ENCODE data around the gene TRIM47.
"Not testable (repeated sequence)": the region's sequence is repeated elsewhere in the genome, so short reads cannot be mapped to it uniquely, and the experiment has no call there.

The TRIM47 gene

GRCh38 chr17:75876938-75877751 lies 1.2 kb downstream of the TRIM47 start:
- Histone ChIP-seq H3K36me3 (ENCODE audit: control insufficient read depth in 2 of 2, insufficient read depth in 2 of 2, low read length in 2 of 2) (peaks cover 5 to 7% of the 10 kb centered on the region in 2 donors), H3K4me1 (ENCODE audit: control insufficient read depth in 2 of 2, insufficient read depth in 2 of 2, low read length in 2 of 2) (peaks cover 39 to 40% of the 10 kb centered on the region in 2 donors), H3K9ac (ENCODE audit: low read depth in 1 of 2, low read length in 2 of 2) (peak overlapping the region; percentile 66 to 87), H3K4me3 (ENCODE audit: low read length in 2 of 2) (peak overlapping the region; percentile 84 to 85), H3K27me3 (ENCODE audit: control insufficient read depth in 2 of 2, insufficient read depth in 2 of 2, low read length in 2 of 2) (no peaks in the 10 kb centered on the region), H3K27ac (ENCODE audit: low read depth in 2 of 2, low read length in 2 of 2) (peak overlapping the region; percentile 95 to 97), H3K9me3 (ENCODE audit: control insufficient read depth in 2 of 2, low read length in 2 of 2) (no peaks in the 10 kb centered on the region)

GRCh38 chr17:75876190-75876937 lies 2.0 kb downstream of the TRIM47 start:
- Histone ChIP-seq H3K27ac (ENCODE audit: low read depth in 2 of 2, low read length in 2 of 2) (peak overlapping the region; percentile 95 to 97), H3K4me1 (ENCODE audit: control insufficient read depth in 2 of 2, insufficient read depth in 2 of 2, low read length in 2 of 2) (peaks cover 39 to 40% of the 10 kb centered on the region in 2 donors), H3K27me3 (ENCODE audit: control insufficient read depth in 2 of 2, insufficient read depth in 2 of 2, low read length in 2 of 2) (no peaks in the 10 kb centered on the region), H3K36me3 (ENCODE audit: control insufficient read depth in 2 of 2, insufficient read depth in 2 of 2, low read length in 2 of 2) (peaks cover 5 to 7% of the 10 kb centered on the region in 2 donors), H3K9me3 (ENCODE audit: control insufficient read depth in 2 of 2, low read length in 2 of 2) (no peaks in the 10 kb centered on the region), H3K4me3 (ENCODE audit: low read length in 2 of 2) (peak overlapping the region; percentile 84 to 85), H3K9ac (ENCODE audit: low read depth in 1 of 2, low read length in 2 of 2) (peak overlapping the region; percentile 66 to 87)

- peaks cover 40% of the 10 kb centered on the region in 2 donors for H3K4me1 ChIP-seq (ENCODE audit: control insufficient read depth in 2 of 2, insufficient read depth in 2 of 2, low read length in 2 of 2)
- peak overlapping the region; percentile 84 to 85 for H3K4me3 ChIP-seq (ENCODE audit: low read length in 2 of 2)
- H3K9ac ChIP-seq (ENCODE audit: low read depth in 1 of 2, low read length in 2 of 2) = peak overlapping the region; percentile 66 to 87
- H3K36me3 ChIP-seq (ENCODE audit: control insufficient read depth in 2 of 2, insufficient read depth in 2 of 2, low read length in 2 of 2) = peaks cover 5 to 7% of the 10 kb centered on the region in 2 donors
- no peaks in the 10 kb centered on the region for H3K9me3 ChIP-seq (ENCODE audit: control insufficient read depth in 2 of 2, low read length in 2 of 2)
- H3K27me3 ChIP-seq (ENCODE audit: control insufficient read depth in 2 of 2, insufficient read depth in 2 of 2, low read length in 2 of 2) = no peaks in the 10 kb centered on the region
- H3K27ac ChIP-seq (ENCODE audit: low read depth in 2 of 2, low read length in 2 of 2) = peak overlapping the region; percentile 95 to 97
Measured at GRCh38 chr17:75875940-75876189, 2.5 kb downstream of the TRIM47 start.

GRCh38 chr17:75875182-75875939 lies 3.0 kb downstream of the TRIM47 start:
- Histone ChIP-seq H3K4me3 (ENCODE audit: low read length in 2 of 2) (peak overlapping the region; percentile 84 to 85), H3K27me3 (ENCODE audit: control insufficient read depth in 2 of 2, insufficient read depth in 2 of 2, low read length in 2 of 2) (no peaks in the 10 kb centered on the region), H3K9ac (ENCODE audit: low read depth in 1 of 2, low read length in 2 of 2) (peak overlapping the region; percentile 66 to 87), H3K9me3 (ENCODE audit: control insufficient read depth in 2 of 2, low read length in 2 of 2) (no peaks in the 10 kb centered on the region), H3K27ac (ENCODE audit: low read depth in 2 of 2, low read length in 2 of 2) (peak overlapping the region; percentile 95 to 97), H3K36me3 (ENCODE audit: control insufficient read depth in 2 of 2, insufficient read depth in 2 of 2, low read length in 2 of 2) (peaks cover 5 to 7% of the 10 kb centered on the region in 2 donors), H3K4me1 (ENCODE audit: control insufficient read depth in 2 of 2, insufficient read depth in 2 of 2, low read length in 2 of 2) (peaks cover 40 to 43% of the 10 kb centered on the region in 2 donors)

- Histone ChIP-seq H3K9ac (ENCODE audit: low read depth in 1 of 2, low read length in 2 of 2) (no peak overlapping the region), H3K36me3 (ENCODE audit: control insufficient read depth in 2 of 2, insufficient read depth in 2 of 2, low read length in 2 of 2) (peaks cover 5 to 7% of the 10 kb centered on the region in 2 donors), H3K27me3 (ENCODE audit: control insufficient read depth in 2 of 2, insufficient read depth in 2 of 2, low read length in 2 of 2) (no peaks in the 10 kb centered on the region), H3K27ac (ENCODE audit: low read depth in 2 of 2, low read length in 2 of 2) (peak overlapping the region; percentile 95 to 97), H3K4me1 (ENCODE audit: control insufficient read depth in 2 of 2, insufficient read depth in 2 of 2, low read length in 2 of 2) (peaks cover 41 to 46% of the 10 kb centered on the region in 2 donors), H3K9me3 (ENCODE audit: control insufficient read depth in 2 of 2, low read length in 2 of 2) (no peaks in the 10 kb centered on the region), H3K4me3 (ENCODE audit: low read length in 2 of 2) (no peak overlapping the region)
Measured at GRCh38 chr17:75874323-75875181, 3.8 kb downstream of the TRIM47 start.

- Histone ChIP-seq H3K4me3 (ENCODE audit: low read length in 2 of 2) (no peak overlapping the region), H3K27me3 (ENCODE audit: control insufficient read depth in 2 of 2, insufficient read depth in 2 of 2, low read length in 2 of 2) (no peaks in the 10 kb centered on the region), H3K9ac (ENCODE audit: low read depth in 1 of 2, low read length in 2 of 2) (peak overlapping the region in 1 of 2 donors; percentile 60), H3K9me3 (ENCODE audit: control insufficient read depth in 2 of 2, low read length in 2 of 2) (no peaks in the 10 kb centered on the region), H3K27ac (ENCODE audit: low read depth in 2 of 2, low read length in 2 of 2) (peak overlapping the region; percentile 89 to 90), H3K4me1 (ENCODE audit: control insufficient read depth in 2 of 2, insufficient read depth in 2 of 2, low read length in 2 of 2) (peaks cover 42 to 52% of the 10 kb centered on the region in 2 donors), H3K36me3 (ENCODE audit: control insufficient read depth in 2 of 2, insufficient read depth in 2 of 2, low read length in 2 of 2) (peaks cover 5 to 7% of the 10 kb centered on the region in 2 donors)
Measured at GRCh38 chr17:75873587-75874322, 4.6 kb downstream of the TRIM47 start.

- no peak overlapping the region for H3K4me3 ChIP-seq (ENCODE audit: low read length in 2 of 2)
- peak overlapping the region; percentile 89 to 90 for H3K27ac ChIP-seq (ENCODE audit: low read depth in 2 of 2, low read length in 2 of 2)
- H3K9me3 ChIP-seq (ENCODE audit: control insufficient read depth in 2 of 2, low read length in 2 of 2) = no peaks in the 10 kb centered on the region
- peak overlapping the region; percentile 56 to 60 for H3K9ac ChIP-seq (ENCODE audit: low read depth in 1 of 2, low read length in 2 of 2)
- H3K27me3 ChIP-seq (ENCODE audit: control insufficient read depth in 2 of 2, insufficient read depth in 2 of 2, low read length in 2 of 2) = no peaks in the 10 kb centered on the region
- peaks cover 42 to 52% of the 10 kb centered on the region in 2 donors for H3K4me1 ChIP-seq (ENCODE audit: control insufficient read depth in 2 of 2, insufficient read depth in 2 of 2, low read length in 2 of 2)
- H3K36me3 ChIP-seq (ENCODE audit: control insufficient read depth in 2 of 2, insufficient read depth in 2 of 2, low read length in 2 of 2) = peaks cover 5 to 7% of the 10 kb centered on the region in 2 donors
Measured at GRCh38 chr17:75872434-75873351, 5.7 kb downstream of the TRIM47 start.

GRCh38 chr17:75870228-75870627 lies 8.2 kb downstream of the TRIM47 start:
- not testable (repeated sequence) for H3K36me3 ChIP-seq (ENCODE audit: control insufficient read depth in 2 of 2, insufficient read depth in 2 of 2, low read length in 2 of 2); H3K9me3 ChIP-seq (ENCODE audit: control insufficient read depth in 2 of 2, low read length in 2 of 2); H3K9ac ChIP-seq (ENCODE audit: low read depth in 1 of 2, low read length in 2 of 2); H3K4me3 ChIP-seq (ENCODE audit: low read length in 2 of 2); H3K27me3 ChIP-seq (ENCODE audit: control insufficient read depth in 2 of 2, insufficient read depth in 2 of 2, low read length in 2 of 2)
- Histone ChIP-seq H3K27ac (ENCODE audit: low read depth in 2 of 2, low read length in 2 of 2) (peak overlapping the region; percentile 78 to 79), H3K4me1 (ENCODE audit: control insufficient read depth in 2 of 2, insufficient read depth in 2 of 2, low read length in 2 of 2) (peaks cover 20 to 32% of the 10 kb centered on the region in 2 donors)

Data from mucosa of rectum (tissue), 2 donors.